ENCODE measurements around the gene SKIDA1.
"Not testable (repeated sequence)": the region's sequence is repeated elsewhere in the genome, so short reads cannot be mapped to it uniquely, and the experiment has no call there.

SKIDA1 gene

GRCh38 chr10:21536874-21537273 is 11.4 kb upstream of the SKIDA1 start:
- no peak for TF ChIP-seq CTCF (conservative IDR thresholded peaks at IDR 0.05; ENCODE audit: low read depth, low read length)
- DNase-seq (ENCODE audit: low read depth) = no peak
- H3K4me3 ChIP-seq (ENCODE audit: low read length) = no peak overlapping the region

GRCh38 chr10:21535976-21536375 is 10.5 kb upstream of the SKIDA1 start:
- peak overlapping the region; percentile 80 for H3K4me3 ChIP-seq (ENCODE audit: low read length)
- DNase-seq (ENCODE audit: low read depth) = not testable (repeated sequence)

GRCh38 chr10:21535494-21535965 is 10.0 kb upstream of the SKIDA1 start:
- H3K4me3 ChIP-seq (ENCODE audit: low read length) = peak overlapping the region; percentile 80
- no peak for TF ChIP-seq CTCF (conservative IDR thresholded peaks at IDR 0.05; ENCODE audit: low read depth, low read length)
- no peak for DNase-seq (ENCODE audit: low read depth)

GRCh38 chr10:21534604-21535493 is 9.4 kb upstream of the SKIDA1 start:
- TF ChIP-seq CTCF (conservative IDR thresholded peaks at IDR 0.05; ENCODE audit: low read depth, low read length) = no peak
- H3K4me3 ChIP-seq (ENCODE audit: low read length) = peak overlapping the region; percentile 80
- no peak for DNase-seq (ENCODE audit: low read depth)

- peak overlapping the region; percentile 80 for H3K4me3 ChIP-seq (ENCODE audit: low read length)
- TF ChIP-seq CTCF (conservative IDR thresholded peaks at IDR 0.05; ENCODE audit: low read depth, low read length) = no peak
- no peak for DNase-seq (ENCODE audit: low read depth)
Observed at GRCh38 chr10:21534280-21534586, 8.8 kb upstream of the SKIDA1 start.

- H3K4me3 ChIP-seq (ENCODE audit: low read length) = peak within 1 kb of the TSS; percentile 80
- TF ChIP-seq CTCF (conservative IDR thresholded peaks at IDR 0.05; ENCODE audit: low read depth, low read length) = peak; percentile 28
- peak; percentile 86 for DNase-seq (ENCODE audit: low read depth)
Observed at GRCh38 chr10:21533467-21534279, 8.2 kb upstream of the SKIDA1 start, which contains the start of gene MLLT10. Gene MLLT10, plus strand, starts transcription at chr10:21534232. Its CDS starts 413 bp downstream, at chr10:21534645.

GRCh38 chr10:21532694-21533466 is 7.4 kb upstream of the SKIDA1 start:
- DNase-seq (ENCODE audit: low read depth) = no peak
- peak overlapping the region; percentile 67 for H3K4me3 ChIP-seq (ENCODE audit: low read length)
- TF ChIP-seq CTCF (conservative IDR thresholded peaks at IDR 0.05; ENCODE audit: low read depth, low read length) = no peak

Measured in retinal pigment epithelial cell (primary cell).